Fibroblast of skin of right quadriceps (primary cell): Measurements from ENCODE around the gene COPB2.

ENCODE experiments used
- DNase-seq: peaks from one replicate; pipeline ENCODE4 v3.0.0-alpha.2; 2013

Gene COPB2

GRCh38 chr3:139327231-139327630 is 62.2 kb downstream of the COPB2 start:
- DNase-seq = no peak

DNA sequence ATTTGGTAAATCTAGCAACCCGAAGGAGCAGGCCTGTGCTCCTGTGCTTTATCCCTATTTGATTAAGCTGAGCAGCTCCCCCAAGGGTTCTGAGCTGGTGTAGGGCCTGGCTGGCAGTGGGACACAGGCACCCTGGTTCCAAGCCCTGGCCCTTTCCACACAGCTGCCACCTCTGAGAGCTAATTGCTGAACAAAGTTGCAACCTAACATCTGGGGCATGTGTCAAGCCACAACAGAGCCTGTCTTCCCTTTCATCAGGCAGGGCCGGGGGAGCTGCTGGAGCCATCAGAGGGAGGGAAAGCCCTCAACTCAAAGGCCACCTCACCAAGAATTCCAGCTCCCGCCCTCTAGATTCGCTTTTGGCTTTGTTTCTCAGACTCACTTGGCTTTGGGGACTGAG is 62.7 kb downstream of the COPB2 start:
- DNase-seq = no peak

DNA sequence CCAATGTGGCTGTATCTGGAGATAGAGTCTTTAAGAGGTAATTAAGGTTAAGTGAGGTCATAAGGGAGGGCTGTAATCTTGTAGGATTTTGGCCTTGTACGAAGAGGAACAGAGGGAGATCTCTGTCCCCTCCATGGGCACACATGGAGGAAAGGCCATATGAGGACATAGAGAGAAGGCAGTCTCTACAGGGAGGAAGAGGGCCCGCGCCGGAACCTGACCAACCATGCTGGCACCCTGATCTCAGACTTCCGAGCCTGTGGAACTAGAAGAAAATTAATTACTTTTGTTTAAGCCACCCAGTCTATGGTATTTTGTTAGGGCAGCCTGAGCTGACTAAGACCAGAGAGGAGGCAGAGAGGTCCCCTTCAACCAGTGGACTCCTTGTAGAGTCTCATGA is 63.3 kb downstream of the COPB2 start:
- DNase-seq = no peak

GRCh38 chr3:139325551-139325950 is 63.9 kb downstream of the COPB2 start:
- no peak for DNase-seq

- no peak for DNase-seq
Measured at GRCh38 chr3:139324456-139324855, 65.0 kb downstream of the COPB2 start.

- DNase-seq = no peak
Measured at GRCh38 chr3:139323146-139323545, 66.3 kb downstream of the COPB2 start.

GRCh38 chr3:139322346-139322745 is 67.1 kb downstream of the COPB2 start:
- no peak for DNase-seq

DNA sequence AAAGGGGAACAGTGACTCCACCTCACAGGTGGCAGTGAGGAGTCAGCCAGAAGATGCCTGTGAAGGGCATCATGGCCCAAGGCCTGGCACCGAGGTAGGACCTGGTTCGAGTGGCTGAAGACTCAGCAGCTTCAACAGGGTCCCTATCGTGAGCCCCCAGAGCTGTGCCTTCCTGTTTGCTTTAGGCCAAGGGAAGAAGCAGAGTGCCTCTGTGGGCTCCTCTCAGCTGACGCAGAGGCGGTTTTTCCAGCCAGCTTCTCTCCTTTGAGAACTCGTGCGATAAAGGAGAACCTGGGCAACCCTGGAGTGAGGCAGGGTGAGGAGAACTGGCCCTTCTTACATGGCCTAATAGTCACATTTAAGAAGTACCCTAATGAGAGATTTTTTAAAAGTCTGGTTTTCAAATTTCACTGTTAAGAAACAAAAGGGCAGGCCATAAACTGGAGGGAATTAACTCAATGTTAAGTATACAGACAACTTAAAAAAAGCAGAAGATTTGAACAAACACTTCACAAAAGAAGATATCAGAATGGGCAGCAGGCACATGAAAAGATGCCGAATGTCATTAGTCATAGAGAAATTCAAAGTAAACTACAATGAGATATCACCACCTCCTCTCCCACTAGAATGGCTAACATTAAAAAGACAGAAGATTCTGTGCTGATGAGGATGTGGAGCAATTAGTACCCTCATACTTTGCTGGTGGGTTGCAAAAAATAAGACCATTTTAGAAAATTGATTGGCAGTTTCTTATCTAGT is 68.7 kb downstream of the COPB2 start:
- DNase-seq = no peak

DNA sequence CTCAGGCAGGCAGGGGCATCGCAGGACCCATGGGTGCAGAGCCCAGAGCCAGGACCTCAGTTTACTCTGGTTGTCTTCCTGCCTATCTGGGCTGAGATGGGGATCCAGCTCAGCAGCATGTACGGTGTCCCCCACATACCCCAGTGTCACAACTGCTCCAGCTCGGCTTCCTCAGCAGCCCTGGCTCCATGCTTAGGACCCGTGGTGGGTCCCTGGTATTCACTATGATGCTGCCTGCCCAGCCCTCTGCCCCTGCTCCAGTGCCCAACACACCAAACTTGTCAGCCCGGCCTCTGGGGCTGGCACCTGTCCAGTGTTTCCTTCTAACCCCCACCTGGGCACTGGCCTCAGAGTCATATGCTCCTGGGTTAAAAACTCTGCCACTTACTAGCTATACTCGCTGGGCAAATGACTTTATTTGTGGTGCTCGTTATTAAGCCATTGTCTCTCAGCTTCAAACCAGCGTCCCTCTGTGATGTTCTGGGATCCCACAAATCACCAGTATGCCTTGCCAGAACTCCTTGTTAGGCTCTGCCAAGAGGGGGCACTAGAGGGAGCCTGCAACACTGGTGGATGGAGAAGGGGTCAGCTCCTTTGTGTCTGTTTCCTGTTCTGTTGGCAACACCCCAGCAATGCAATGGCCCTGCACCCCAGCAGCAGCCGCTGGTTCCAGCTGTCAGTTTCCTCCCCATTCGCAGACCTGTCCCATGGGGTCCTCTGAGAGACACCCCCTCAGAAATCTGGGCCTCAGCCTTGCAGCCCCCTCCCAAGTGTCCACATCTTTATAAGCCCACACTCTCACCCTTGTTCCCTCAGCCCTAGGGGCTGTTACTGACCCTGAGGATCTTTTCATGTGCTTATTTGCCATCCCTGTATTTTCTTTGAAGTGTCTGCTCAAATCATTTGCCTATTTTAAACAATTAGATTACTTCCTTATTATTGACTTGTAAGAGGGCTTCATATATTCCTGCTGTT is 69.7 kb downstream of the COPB2 start:
- DNase-seq = peak; percentile 14

DNA sequence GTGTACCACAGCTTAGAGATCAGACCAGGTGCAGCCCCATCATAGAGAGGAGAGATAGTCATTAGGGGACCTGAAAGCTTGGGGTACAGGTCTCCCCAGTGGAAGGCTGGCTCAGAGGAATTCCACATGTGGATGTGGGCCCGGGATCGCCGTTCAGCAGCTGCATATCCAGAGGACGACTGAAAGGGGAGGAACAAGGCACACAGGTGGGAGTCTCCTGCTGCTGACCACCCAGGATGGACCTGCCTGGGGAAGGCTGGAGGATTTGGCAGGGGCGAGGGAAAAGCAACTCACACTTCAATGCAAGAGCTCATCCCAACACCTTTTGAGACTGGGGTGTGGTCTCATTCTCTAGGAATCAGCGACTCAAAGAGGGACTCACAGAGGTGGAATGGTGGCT is 70.6 kb downstream of the COPB2 start:
- DNase-seq = no peak

GRCh38 chr3:139318431-139318816 is 71.0 kb downstream of the COPB2 start:
- no peak for DNase-seq

DNA sequence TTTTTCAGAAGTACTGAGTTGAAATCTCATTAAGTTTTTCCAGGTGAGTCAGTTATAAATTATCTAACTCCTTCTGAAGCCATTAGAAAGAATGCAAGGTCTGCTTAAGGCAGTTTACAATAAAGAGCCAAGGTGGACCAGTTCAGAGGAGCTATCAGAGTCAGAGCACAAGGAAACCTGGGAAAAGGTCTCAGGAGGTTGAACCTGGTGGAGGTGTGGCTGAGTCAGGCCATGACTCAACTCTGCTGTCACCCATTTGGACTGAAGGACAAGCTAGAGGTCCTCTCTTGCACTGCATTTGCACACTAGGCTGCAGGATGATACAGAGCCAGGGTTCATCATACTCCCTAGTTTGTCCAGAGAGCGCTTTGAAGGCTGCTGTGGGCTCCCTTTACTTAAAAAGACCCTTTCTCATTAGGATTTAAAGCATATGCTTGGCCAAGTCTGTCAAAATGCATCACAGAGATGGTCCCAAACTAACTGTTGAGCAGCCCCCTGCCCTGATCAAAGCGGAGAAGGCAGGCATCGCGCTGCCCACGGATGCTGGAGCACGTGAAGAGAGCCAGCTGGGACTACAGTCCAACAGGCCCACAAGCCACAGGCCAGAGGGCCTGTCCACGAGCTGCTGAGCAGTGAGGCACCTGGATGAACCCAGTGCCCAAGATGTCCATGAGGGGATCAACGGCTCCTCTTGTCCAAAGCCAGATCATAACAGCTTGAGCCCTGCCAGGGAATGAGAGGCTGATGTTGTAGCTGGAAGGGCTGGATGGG is 71.6 kb downstream of the COPB2 start:
- no peak for DNase-seq

DNA sequence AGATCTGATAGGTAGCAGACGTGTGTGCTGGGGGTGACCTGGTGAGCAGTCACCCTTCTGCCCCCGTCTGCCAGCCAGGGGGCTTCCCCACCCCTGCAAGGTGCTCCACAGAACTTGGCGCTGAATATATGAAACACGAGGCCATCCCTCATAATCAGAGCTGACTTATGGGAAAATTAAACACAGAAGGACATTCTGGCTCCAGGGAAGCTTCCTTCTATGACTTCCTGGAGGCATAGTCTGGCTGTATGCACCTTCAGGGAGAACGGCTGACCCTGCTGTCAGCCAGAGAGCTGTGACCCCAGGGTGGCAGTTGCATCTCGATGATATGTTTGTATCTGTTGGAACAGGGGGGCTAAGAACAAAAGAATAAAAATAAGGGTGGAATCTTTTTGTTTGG is 72.2 kb downstream of the COPB2 start:
- no peak for DNase-seq

- no peak for DNase-seq
Measured at GRCh38 chr3:139313921-139314320, 75.5 kb downstream of the COPB2 start.

DNA sequence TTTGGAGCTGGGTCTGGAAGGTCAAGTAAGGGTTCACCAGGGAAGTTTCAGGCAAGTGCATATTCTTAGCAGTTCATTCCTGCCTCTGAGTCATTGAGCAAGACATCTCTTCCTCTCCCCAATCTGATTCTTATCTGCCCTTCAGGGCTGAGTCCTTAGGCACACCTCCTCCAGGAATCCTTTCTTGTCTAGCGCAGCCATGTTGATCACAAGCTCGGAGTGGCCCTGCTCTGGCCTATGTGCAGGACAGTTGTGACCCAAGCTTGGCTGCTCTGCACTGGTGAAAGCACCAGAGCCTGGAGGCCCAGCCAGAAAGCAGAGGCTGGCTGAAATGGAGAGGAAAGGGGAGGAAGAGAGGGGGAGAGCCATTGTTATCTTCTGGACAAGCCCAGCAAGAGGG is 76.5 kb downstream of the COPB2 start:
- DNase-seq = peak; percentile 51

DNA sequence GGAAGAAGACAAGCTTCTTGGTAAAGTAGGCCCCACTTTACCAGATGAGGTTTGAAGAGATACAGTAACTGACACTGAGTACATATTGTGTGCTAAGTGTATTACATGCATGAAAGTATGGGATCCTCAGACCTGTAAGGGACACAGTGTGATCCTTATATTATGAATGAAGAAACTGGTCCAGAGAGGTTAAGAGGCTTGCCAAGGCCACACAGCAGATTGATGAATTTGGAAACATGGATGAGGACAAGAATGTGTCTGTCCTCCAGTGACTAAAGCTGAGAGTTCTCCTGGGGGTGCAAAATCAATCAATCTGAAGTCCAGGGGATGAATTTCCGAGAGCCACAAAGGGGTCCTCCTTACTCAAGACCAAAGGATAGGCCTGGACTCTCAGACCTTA is 77.0 kb downstream of the COPB2 start:
- DNase-seq = no peak

GRCh38 chr3:139311557-139311956 is 77.9 kb downstream of the COPB2 start:
- no peak for DNase-seq

- DNase-seq = peak; percentile 93
Measured at GRCh38 chr3:139310474-139310933, 78.9 kb downstream of the COPB2 start.

DNA sequence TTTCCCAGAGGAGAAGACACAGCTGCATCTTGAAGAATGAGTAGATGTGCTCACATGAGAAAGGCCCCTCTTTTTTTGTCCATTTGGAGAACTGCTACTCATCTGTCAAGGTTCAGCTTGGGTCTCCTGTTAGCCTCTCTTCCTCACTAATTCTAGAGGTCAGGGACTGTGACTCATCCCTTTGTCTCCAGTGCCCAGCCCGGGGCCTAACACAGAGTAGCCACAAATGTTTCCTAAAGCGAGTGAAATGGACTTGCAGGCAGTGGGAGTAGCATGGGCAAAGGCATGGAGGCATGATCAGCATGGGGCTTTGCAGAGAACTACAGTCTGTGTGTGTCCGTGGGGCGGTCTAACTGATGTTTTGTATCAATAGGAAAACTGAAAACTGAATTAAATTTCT is 79.6 kb downstream of the COPB2 start:
- DNase-seq = peak; percentile 23

- peak; percentile 67 for DNase-seq
Measured at GRCh38 chr3:139309061-139309591, 80.3 kb downstream of the COPB2 start.

DNA sequence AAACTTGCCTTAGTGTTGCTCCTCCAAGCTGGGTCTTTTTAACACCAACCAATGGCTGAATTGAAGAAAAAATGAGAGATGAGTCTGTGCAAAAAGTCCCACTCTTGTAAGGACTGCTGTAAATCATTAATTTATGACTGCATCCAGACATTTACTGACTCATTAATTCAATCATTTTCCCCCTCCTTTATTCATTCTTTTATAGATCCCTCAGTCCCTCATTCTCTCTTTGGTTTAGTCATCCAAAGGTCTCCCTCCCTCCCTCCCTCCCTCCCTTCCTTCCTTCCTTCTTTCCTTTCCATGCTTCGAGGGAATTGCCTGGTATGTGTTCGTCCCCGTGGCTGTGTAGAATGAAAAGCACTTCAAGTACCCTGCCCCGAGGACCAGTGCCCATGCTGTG is 80.9 kb downstream of the COPB2 start:
- DNase-seq = peak; percentile 70

DNA sequence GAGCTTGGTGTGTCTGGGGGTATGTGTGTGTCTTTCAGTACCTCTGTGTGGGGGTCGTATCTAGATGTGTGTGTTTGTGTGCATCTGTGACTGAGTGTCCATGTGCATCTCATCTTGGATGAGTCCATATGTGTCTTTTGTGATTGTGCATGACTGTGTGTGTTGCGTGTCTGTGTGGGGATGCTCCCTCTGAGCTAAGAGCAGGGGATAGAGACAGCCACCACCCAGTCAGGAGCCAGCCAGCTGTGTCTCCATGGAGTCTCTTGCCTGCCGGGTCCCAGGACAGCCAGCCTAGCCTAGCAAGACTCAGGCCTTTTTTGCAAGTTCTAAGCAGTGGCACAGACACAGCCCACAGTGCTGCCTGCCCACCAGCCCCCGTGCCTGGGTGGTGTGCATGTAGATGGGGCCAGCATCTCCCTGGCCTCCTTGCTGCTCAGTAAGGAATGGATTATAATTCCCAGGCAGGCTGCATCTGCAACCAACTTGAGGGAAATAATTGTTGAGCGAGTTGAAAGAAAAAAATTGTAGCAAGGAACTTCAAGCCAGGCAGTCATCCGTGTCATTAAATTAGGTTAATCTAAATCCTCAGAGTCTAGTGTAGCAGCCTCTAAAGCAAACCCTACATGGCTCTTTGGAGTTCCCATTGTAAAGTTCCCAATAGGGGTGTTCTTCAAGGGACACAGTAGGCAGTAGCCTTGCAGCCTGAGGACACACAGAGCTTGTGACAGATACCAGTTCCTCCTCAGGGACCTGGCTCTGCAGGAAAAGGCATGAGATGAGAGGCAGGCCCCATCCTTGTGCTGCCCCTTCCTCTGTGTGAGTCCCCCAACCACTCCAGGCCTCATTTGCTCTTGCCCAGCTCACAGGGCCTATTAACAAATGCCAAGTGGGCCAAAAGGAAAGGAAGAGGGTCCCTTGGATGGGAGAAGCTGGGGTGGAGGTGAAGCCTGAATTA is 81.6 kb downstream of the COPB2 start:
- DNase-seq = no peak
